Measurements from ENCODE around the gene MYLK.

DNA sequence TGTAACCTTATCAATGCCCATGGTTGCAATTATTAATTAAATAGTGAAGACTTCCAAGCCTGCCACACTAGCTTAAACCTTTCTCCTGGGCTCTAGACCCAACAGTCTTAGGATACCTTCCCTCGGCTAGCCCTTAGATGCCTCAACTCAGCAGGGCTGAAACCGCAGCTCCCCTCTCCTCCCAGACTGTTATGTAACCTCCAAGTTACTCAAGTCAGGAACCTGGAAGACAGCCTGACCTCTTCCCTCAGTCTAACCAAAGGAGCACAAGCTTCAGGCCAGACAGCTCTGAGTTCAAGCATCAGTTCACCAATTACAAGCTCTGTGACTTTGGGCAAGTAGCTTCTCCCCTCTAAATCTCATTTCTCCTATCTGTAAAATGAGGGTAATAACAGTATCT, 228.7 kb downstream of the MYLK start:
- TF ChIP-seq CTCF (conservative IDR thresholded peaks at IDR 0.05; ENCODE audit: low read length): no peak
- TF ChIP-seq EZH2phosphoT487 (IDR thresholded peaks at IDR 0.05; ENCODE audit: borderline replicate concordance): no peak

Data from Loucy (cell line).